Hepatocyte (in vitro differentiated cells): Measurements from ENCODE around the gene CLMP. TPM values are rescaled to one million over a fixed set of nuclear protein-coding genes. Genes with fewer than 3 reads are reported as not detected.

Experiments used
- DNase-seq: peaks from one replicate; pipeline ENCODE4 v3.0.0-alpha.2; 2016; ENCODE audit warnings: low spot score
- H2AFZ ChIP-seq: fragments of 200-600 bp; sonication (generic); 2 replicates; pipeline ENCODE4 v1.6.0; 2016; ENCODE audit warnings: antibody characterized with exemption, mild to moderate bottlenecking
- H3K27ac ChIP-seq: fragments of 200-600 bp; sonication (generic); 2 replicates; pipeline ENCODE4 v1.5.1; 2016; ENCODE audit warnings: mild to moderate bottlenecking
- H3K27me3 ChIP-seq: fragments of 200-600 bp; sonication (generic); 2 replicates; pipeline ENCODE4 v1.6.1; 2016
- H3K36me3 ChIP-seq: fragments of 200-600 bp; sonication (generic); replicated peaks from 2 replicates; pipeline ENCODE4 v1.5.1; 2016; ENCODE audit warnings: low read depth; ENCODE audit not compliant: insufficient read depth
- H3K4me1 ChIP-seq: fragments of 200-600 bp; sonication (generic); 2 replicates; pipeline ENCODE4 v1.5.1; 2016; ENCODE audit warnings: mild to moderate bottlenecking, moderate library complexity; ENCODE audit not compliant: insufficient read depth
- H3K4me2 ChIP-seq: fragments of 200-600 bp; sonication (generic); 2 replicates; pipeline ENCODE4 v1.6.0; 2016
- H3K4me3 ChIP-seq: fragments of 200-600 bp; sonication (generic); 2 replicates; pipeline ENCODE4 v1.5.1; 2016; ENCODE audit warnings: mild to moderate bottlenecking
- H3K79me2 ChIP-seq: fragments of 200-600 bp; sonication (generic); 2 replicates; pipeline ENCODE4 v1.6.0; 2017; ENCODE audit warnings: mild to moderate bottlenecking
- H3K9me2 ChIP-seq: fragments of 200-600 bp; sonication (generic); replicated peaks from 2 replicates; pipeline ENCODE4 v1.6.0; 2017; ENCODE audit warnings: mild to moderate bottlenecking; ENCODE audit not compliant: insufficient read depth
- H3K9me3 ChIP-seq: fragments of 200-600 bp; sonication (generic); 2 replicates; pipeline ENCODE4 v1.5.1; 2016; ENCODE audit warnings: low read depth, mild to moderate bottlenecking
- H4K20me1 ChIP-seq: fragments of 200-600 bp; sonication (generic); 2 replicates; pipeline ENCODE4 v1.6.0; 2016; ENCODE audit warnings: mild to moderate bottlenecking; ENCODE audit not compliant: insufficient read depth, poor library complexity, severe bottlenecking
- EZH2 ChIP-seq: fragments of 200-600 bp; sonication (generic); IDR thresholded peaks from 2 replicates; pipeline ENCODE4 v1.6.1; 2016; ENCODE audit warnings: antibody characterized with exemption, mild to moderate bottlenecking, borderline replicate concordance
- EZH2phosphoT487 ChIP-seq: fragments of 200-600 bp; sonication (generic); IDR thresholded peaks from one replicate; pipeline ENCODE4 v1.6.1; 2018; ENCODE audit warnings: antibody characterized with exemption, mild to moderate bottlenecking, low read depth, moderate library complexity; ENCODE audit not compliant: unreplicated experiment, severe bottlenecking
- WGBS: methylation state at CpG from one replicate; pipeline ENCODE4 v1.1.6; 2016; ENCODE audit warnings: low lambda C conversion rate; ENCODE audit errors: missing lambda C conversion rate; 5-methylcytosine and 5-hydroxymethylcytosine counted together
- polyA plus RNA-seq: library from polyadenylated mRNA; unstranded; fragments of >200 nt; fragmentation: Nextera tagmentation; extraction: Ambion mirVana; gene quantifications from 2 replicates; pipeline ENCODE4 v1.2.1, GENCODE V29; 2016
- total RNA-seq: library from RNA; depleted of rRNA; stranded (reverse); fragments of >200 nt; gene quantifications from 2 replicates; pipeline ENCODE4 v1.2.3, GENCODE V29; 2014
- TF ChIP-seq, protein P1 (sequence below): fragments of 200-600 bp; sonication (generic); IDR thresholded peaks from 2 replicates; pipeline ENCODE4 v1.5.1; 2016; ENCODE audit warnings: antibody characterized with exemption, mild to moderate bottlenecking; ENCODE audit not compliant: poor library complexity

Gene CLMP
- total and polyA plus RNA-seq, 2 experiments from 2014 or later = 23.3 to 59.4 TPM

GRCh38 chr11:123082977-123083376, 112.1 kb downstream of the CLMP start:
- no peak for DNase-seq
- Histone ChIP-seq H4K20me1 (no peaks in the 10 kb centered on the region), H3K79me2 (no peaks in the 10 kb centered on the region), H3K4me2 (no peak overlapping the region), H3K9me2 (no peaks in the 10 kb centered on the region), H3K4me3 (no peak overlapping the region), H3K27me3 (no peaks in the 10 kb centered on the region), H2AFZ (no peak overlapping the region), H3K4me1 (peaks cover 4% of the 10 kb centered on the region), H3K27ac (peak overlapping the region; percentile 71), H3K9me3 (no peaks in the 10 kb centered on the region), H3K36me3 (no peaks in the 10 kb centered on the region)
- WGBS = 73% methylated on average over 4 of the region's 4 CpGs
- TF ChIP-seq EZH2phosphoT487 (no peak), EZH2 (no peak)
- TF ChIP-seq, protein P1, sequence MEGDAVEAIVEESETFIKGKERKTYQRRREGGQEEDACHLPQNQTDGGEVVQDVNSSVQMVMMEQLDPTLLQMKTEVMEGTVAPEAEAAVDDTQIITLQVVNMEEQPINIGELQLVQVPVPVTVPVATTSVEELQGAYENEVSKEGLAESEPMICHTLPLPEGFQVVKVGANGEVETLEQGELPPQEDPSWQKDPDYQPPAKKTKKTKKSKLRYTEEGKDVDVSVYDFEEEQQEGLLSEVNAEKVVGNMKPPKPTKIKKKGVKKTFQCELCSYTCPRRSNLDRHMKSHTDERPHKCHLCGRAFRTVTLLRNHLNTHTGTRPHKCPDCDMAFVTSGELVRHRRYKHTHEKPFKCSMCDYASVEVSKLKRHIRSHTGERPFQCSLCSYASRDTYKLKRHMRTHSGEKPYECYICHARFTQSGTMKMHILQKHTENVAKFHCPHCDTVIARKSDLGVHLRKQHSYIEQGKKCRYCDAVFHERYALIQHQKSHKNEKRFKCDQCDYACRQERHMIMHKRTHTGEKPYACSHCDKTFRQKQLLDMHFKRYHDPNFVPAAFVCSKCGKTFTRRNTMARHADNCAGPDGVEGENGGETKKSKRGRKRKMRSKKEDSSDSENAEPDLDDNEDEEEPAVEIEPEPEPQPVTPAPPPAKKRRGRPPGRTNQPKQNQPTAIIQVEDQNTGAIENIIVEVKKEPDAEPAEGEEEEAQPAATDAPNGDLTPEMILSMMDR = no peak

DNA sequence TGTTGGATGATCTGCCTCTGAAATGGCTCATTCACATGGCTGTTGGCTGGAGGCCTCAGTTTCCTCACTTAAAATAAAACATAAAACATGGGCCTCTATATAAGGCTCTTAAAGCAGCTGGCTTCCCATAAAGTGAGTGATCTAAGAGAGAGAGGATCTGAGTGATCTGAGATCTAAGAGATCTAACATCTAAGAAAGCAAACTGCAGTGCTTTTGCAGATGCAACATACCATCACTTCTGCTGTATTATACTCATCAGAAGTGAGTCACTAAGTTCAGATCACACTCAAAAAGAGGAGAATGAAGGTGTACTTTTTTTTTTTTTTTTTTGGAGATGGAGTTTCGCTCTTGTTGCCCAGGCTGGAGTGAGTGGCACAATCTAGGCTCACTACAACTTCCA, 115.0 kb downstream of the CLMP start:
- no peak overlapping the region for H3K4me2 ChIP-seq
- DNase-seq = no peak
- H3K9me2 ChIP-seq = no peaks in the 10 kb centered on the region
- H2AFZ ChIP-seq = no peak overlapping the region
- 100% methylated on average over 1 of the region's 1 CpG for WGBS
- H4K20me1 ChIP-seq = no peaks in the 10 kb centered on the region
- no peaks in the 10 kb centered on the region for H3K27me3 ChIP-seq
- H3K9me3 ChIP-seq = no peaks in the 10 kb centered on the region
- no peaks in the 10 kb centered on the region for H3K79me2 ChIP-seq
- H3K36me3 ChIP-seq = no peaks in the 10 kb centered on the region
- peaks cover 4% of the 10 kb centered on the region for H3K4me1 ChIP-seq
- TF ChIP-seq, protein P1 = no peak
- no peak for TF ChIP-seq EZH2phosphoT487
- H3K27ac ChIP-seq = no peak overlapping the region
- no peak overlapping the region for H3K4me3 ChIP-seq

DNA sequence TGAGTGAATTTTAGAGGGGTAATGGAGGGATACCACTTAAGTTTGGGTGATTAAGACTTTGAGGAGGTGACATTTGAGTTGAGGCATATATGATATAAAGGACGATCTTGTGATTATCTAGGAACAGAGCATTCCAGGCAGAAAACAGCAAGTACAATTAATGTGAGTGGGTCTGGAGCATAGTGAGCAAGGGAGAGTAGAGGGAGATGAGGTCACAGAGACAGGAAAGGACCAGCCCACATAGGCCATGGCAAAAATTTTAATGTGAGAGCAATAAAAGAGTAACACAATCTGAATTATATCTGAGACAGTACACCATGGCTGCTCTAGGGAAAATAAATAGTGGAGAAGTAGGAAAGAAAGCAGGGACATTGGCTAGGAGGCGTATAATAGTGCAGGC, 118.6 kb downstream of the CLMP start:
- Histone ChIP-seq H3K4me3 (no peak overlapping the region), H3K79me2 (no peaks in the 10 kb centered on the region), H4K20me1 (no peaks in the 10 kb centered on the region), H3K27ac (no peak overlapping the region), H3K9me3 (no peaks in the 10 kb centered on the region), H2AFZ (no peak overlapping the region), H3K9me2 (no peaks in the 10 kb centered on the region), H3K36me3 (no peaks in the 10 kb centered on the region), H3K27me3 (no peaks in the 10 kb centered on the region), H3K4me1 (no peaks in the 10 kb centered on the region), H3K4me2 (no peak overlapping the region)
- WGBS = 97% methylated on average over 2 of the region's 2 CpGs
- DNase-seq = no peak
- no peak for TF ChIP-seq EZH2
- TF ChIP-seq, protein P1 = no peak
- TF ChIP-seq EZH2phosphoT487 = no peak
